ENCODE data around the gene SUSD6.
A peak's percentile ranks its signal among the peaks of the same experiment; 100 is the strongest.

Gene SUSD6

GRCh38 chr14:69741055-69741454 is 129.7 kb downstream of the SUSD6 start:
- H3K36me3 Mint-ChIP-seq, result no peaks in the 10 kb centered on the region
- H3K27me3 Mint-ChIP-seq, result peaks cover under 1% of the 10 kb centered on the region
- peaks cover 2% of the 10 kb centered on the region for H3K4me1 Mint-ChIP-seq
- no peak overlapping the region for H3K4me3 Mint-ChIP-seq
- H3K9me3 Mint-ChIP-seq, result no peaks in the 10 kb centered on the region
- no peak overlapping the region for H3K27ac Mint-ChIP-seq

- Mint-ChIP-seq H3K4me3 (no peak overlapping the region), H3K36me3 (no peaks in the 10 kb centered on the region), H3K4me1 (peaks cover 6% of the 10 kb centered on the region), H3K27me3 (no peaks in the 10 kb centered on the region), H3K9me3 (no peaks in the 10 kb centered on the region), H3K27ac (no peak overlapping the region)
These were observed 138.6 kb downstream of the SUSD6 start for GRCh38 chr14:69749956-69750355.

- Mint-ChIP-seq H3K27ac (no peak overlapping the region), H3K4me1 (peaks cover 12% of the 10 kb centered on the region), H3K27me3 (no peaks in the 10 kb centered on the region), H3K36me3 (no peaks in the 10 kb centered on the region), H3K9me3 (no peaks in the 10 kb centered on the region), H3K4me3 (no peak overlapping the region)
These were observed 139.1 kb downstream of the SUSD6 start for GRCh38 chr14:69750495-69750894.

- no peaks in the 10 kb centered on the region for H3K36me3 Mint-ChIP-seq
- H3K9me3 Mint-ChIP-seq, result no peaks in the 10 kb centered on the region
- no peak overlapping the region for H3K4me3 Mint-ChIP-seq
- no peaks in the 10 kb centered on the region for H3K27me3 Mint-ChIP-seq
- H3K27ac Mint-ChIP-seq, result no peak overlapping the region
- peaks cover 15% of the 10 kb centered on the region for H3K4me1 Mint-ChIP-seq
These were observed 141.4 kb downstream of the SUSD6 start for GRCh38 chr14:69752773-69753172.

GRCh38 chr14:69753860-69754259 is 142.5 kb downstream of the SUSD6 start:
- Mint-ChIP-seq H3K4me3 (no peak overlapping the region), H3K27me3 (no peaks in the 10 kb centered on the region), H3K9me3 (no peaks in the 10 kb centered on the region), H3K4me1 (peaks cover 15% of the 10 kb centered on the region), H3K27ac (no peak overlapping the region), H3K36me3 (no peaks in the 10 kb centered on the region)

- no peaks in the 10 kb centered on the region for H3K36me3 Mint-ChIP-seq
- no peak overlapping the region for H3K4me3 Mint-ChIP-seq
- no peaks in the 10 kb centered on the region for H3K9me3 Mint-ChIP-seq
- H3K27me3 Mint-ChIP-seq, result no peaks in the 10 kb centered on the region
- H3K4me1 Mint-ChIP-seq, result peaks cover 15% of the 10 kb centered on the region
- H3K27ac Mint-ChIP-seq, result no peak overlapping the region
These were observed 143.1 kb downstream of the SUSD6 start for GRCh38 chr14:69754487-69754886.

GRCh38 chr14:69755296-69755695 is 143.9 kb downstream of the SUSD6 start:
- Mint-ChIP-seq H3K4me3 (no peak overlapping the region), H3K4me1 (peaks cover 15% of the 10 kb centered on the region), H3K27me3 (no peaks in the 10 kb centered on the region), H3K27ac (no peak overlapping the region), H3K36me3 (no peaks in the 10 kb centered on the region), H3K9me3 (no peaks in the 10 kb centered on the region)

GRCh38 chr14:69755784-69756183 is 144.4 kb downstream of the SUSD6 start:
- Mint-ChIP-seq H3K4me1 (peaks cover 16% of the 10 kb centered on the region), H3K36me3 (no peaks in the 10 kb centered on the region), H3K27me3 (no peaks in the 10 kb centered on the region), H3K27ac (no peak overlapping the region), H3K4me3 (no peak overlapping the region), H3K9me3 (no peaks in the 10 kb centered on the region)

- Mint-ChIP-seq H3K9me3 (no peaks in the 10 kb centered on the region), H3K36me3 (no peaks in the 10 kb centered on the region), H3K27ac (no peak overlapping the region), H3K27me3 (no peaks in the 10 kb centered on the region), H3K4me3 (no peak overlapping the region), H3K4me1 (peaks cover 20% of the 10 kb centered on the region)
These were observed 144.9 kb downstream of the SUSD6 start for GRCh38 chr14:69756298-69756697.

- Mint-ChIP-seq H3K27ac (peak overlapping the region; percentile 26), H3K9me3 (no peaks in the 10 kb centered on the region), H3K36me3 (peaks cover 1% of the 10 kb centered on the region), H3K4me1 (peaks cover 46% of the 10 kb centered on the region), H3K4me3 (no peak overlapping the region), H3K27me3 (no peaks in the 10 kb centered on the region)
These were observed 149.4 kb downstream of the SUSD6 start for GRCh38 chr14:69760810-69761209.

GRCh38 chr14:69763761-69764510 is 152.5 kb downstream of the SUSD6 start:
- peak overlapping the region; percentile 51 for H3K4me3 Mint-ChIP-seq
- peak overlapping the region; percentile 92 for H3K27ac Mint-ChIP-seq
- H3K27me3 Mint-ChIP-seq, result no peaks in the 10 kb centered on the region
- peaks cover 17% of the 10 kb centered on the region for H3K36me3 Mint-ChIP-seq
- H3K4me1 Mint-ChIP-seq, result peaks cover 59% of the 10 kb centered on the region
- no peaks in the 10 kb centered on the region for H3K9me3 Mint-ChIP-seq
